Right atrium auricular region (tissue), 2 donors: Measurements from ENCODE around the gene KIRREL3. TPM values are rescaled to one million over a fixed set of nuclear protein-coding genes. Genes with fewer than 3 reads are reported as not detected.

Experiments used
- DNase-seq: peaks from one replicate; pipeline ENCODE4 v3.0.0-alpha.2; 2019; ENCODE audit warnings: low spot score
- H3K27ac ChIP-seq, 2 donors: fragments of 200-600 bp; sonication (generic); 1 replicate in 1 of 2; 2 replicates in 1 of 2; pipeline ENCODE4 v1.5.1; 2016 to 2019
- H3K27me3 ChIP-seq, 2 donors: fragments of 200-600 bp; sonication (generic); one replicate each; pipeline versions ENCODE4 v1.5.1 to v1.6.0; 2017 to 2019
- H3K36me3 ChIP-seq: fragments of 200-600 bp; sonication (generic); one replicate; pipeline ENCODE4 v1.5.1; 2016
- H3K4me1 ChIP-seq, 2 donors: fragments of 200-600 bp; sonication (generic); one replicate each; pipeline versions ENCODE4 v1.5.1 to v1.6.0; 2017 to 2019
- H3K4me3 ChIP-seq, 2 donors: fragments of 200-600 bp; sonication (generic); 1 replicate in 1 of 2; 2 replicates in 1 of 2; pipeline ENCODE4 v1.5.1; 2017 to 2019; ENCODE audit warnings: mild to moderate bottlenecking in 1 of 2, moderate library complexity in 1 of 2
- H3K9me3 ChIP-seq, 2 donors: fragments of 200-600 bp; sonication (generic); one replicate each; pipeline ENCODE4 v1.5.1; 2019
- total RNA-seq, 2 donors: library from RNA; depleted of rRNA; stranded (reverse); fragments of >200 nt; gene quantifications; one replicate each; pipeline ENCODE4 v1.1.0, GENCODE V29; 2016
- TF ChIP-seq, protein P1 (sequence below), 2 donors: fragments of 200-600 bp; sonication (generic); IDR thresholded peaks; one replicate each; pipeline ENCODE4 v1.5.1; 2019; ENCODE audit warnings: antibody characterized with exemption in 2 of 2

Gene KIRREL3
- total RNA-seq, 2 donors from 2014 or later, result 0.51 to 0.74 TPM

DNA sequence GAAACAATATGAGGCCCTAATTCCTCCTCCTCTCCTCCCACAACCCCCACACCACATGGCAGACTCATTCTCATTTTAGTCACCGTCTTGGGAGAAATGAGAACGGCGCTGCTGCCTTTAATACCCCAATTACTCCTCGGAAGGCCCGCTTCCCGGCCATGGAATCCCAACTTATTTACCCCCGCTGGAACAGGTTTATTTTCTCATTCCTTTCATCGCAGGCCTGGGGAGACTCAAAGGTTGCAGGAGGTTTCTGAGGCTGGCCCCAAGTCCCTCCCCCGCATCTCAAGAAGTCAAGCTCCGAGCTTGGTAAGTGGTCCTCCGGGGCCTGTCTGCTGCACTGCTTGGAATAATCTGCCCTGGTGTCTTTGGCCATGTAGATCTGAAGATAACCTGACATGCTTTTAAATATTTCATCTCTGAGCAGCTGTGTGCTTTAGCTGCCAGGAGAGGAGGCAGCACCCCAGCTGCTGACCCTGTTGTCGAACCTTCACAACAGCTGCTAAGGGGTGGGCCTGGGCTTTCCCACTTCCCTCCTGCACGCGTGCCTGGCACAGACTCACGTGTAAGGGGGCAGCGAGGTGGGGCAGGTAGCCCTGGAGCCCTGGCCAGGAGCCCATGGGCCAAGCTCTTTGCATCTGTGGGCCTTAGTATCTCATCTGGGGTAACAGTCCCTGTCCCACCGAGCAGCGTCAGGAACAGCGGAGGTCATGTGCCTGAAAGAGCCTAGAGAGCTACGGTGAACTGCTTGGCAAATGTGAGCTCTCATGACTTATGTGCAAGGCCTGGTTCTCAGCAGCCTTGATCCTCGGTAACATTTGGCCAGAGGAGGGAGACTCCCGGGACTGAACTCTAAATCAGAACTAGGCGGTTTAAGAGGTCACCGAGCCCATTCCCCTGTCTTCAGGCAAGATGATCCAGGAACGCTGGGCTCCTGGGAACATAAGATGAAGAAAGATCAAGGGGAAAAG lies 480.5 kb downstream of the KIRREL3 start:
- no peak overlapping the region for H3K4me3 ChIP-seq
- no peaks in the 10 kb centered on the region for H3K36me3 ChIP-seq
- H3K9me3 ChIP-seq, result no peaks in the 10 kb centered on the region
- no peaks in the 10 kb centered on the region for H3K27me3 ChIP-seq
- no peaks in the 10 kb centered on the region for H3K4me1 ChIP-seq
- H3K27ac ChIP-seq, result no peak overlapping the region
- DNase-seq, result no peak
- TF ChIP-seq, protein P1, sequence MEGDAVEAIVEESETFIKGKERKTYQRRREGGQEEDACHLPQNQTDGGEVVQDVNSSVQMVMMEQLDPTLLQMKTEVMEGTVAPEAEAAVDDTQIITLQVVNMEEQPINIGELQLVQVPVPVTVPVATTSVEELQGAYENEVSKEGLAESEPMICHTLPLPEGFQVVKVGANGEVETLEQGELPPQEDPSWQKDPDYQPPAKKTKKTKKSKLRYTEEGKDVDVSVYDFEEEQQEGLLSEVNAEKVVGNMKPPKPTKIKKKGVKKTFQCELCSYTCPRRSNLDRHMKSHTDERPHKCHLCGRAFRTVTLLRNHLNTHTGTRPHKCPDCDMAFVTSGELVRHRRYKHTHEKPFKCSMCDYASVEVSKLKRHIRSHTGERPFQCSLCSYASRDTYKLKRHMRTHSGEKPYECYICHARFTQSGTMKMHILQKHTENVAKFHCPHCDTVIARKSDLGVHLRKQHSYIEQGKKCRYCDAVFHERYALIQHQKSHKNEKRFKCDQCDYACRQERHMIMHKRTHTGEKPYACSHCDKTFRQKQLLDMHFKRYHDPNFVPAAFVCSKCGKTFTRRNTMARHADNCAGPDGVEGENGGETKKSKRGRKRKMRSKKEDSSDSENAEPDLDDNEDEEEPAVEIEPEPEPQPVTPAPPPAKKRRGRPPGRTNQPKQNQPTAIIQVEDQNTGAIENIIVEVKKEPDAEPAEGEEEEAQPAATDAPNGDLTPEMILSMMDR (IDR thresholded peaks at IDR 0.05), result no peak

DNA sequence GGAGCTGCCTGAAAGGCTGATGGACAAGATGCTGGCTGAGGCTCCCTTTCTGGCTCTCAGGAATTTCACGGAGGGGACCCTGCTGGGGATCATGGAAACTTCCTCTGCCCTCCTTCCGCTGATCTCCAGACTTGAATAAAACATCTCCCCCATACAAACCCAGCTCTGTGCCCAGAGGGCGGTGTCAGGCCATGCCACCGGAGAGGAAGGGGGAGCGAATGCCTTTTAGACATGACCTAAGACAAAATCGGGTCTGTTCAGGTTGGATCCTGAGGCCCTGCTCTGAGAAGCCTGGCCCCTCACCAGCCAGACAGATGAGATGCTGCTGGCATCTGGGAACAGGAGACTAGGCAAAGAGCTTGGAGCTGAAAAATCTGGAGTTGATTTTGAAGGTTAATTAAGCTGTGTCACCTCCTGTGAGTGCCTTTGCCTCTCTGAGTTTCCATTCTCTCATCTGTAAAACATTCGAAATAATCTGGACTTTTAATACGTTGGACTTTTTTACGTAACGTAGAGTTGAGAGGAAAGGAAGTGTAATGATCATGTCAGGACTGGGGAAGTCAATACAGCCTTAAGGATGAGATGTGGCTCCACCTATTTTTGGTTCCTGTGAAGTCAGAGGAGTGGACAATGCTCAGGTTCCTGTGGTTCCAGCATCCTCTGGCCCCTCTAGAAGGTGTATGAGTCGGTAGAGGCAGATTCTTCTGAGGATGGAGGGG lies 481.4 kb downstream of the KIRREL3 start:
- TF ChIP-seq, protein P1 (IDR thresholded peaks at IDR 0.05), result no peak
- DNase-seq, result no peak
- Histone ChIP-seq H3K27me3 (no peaks in the 10 kb centered on the region), H3K9me3 (no peaks in the 10 kb centered on the region), H3K36me3 (no peaks in the 10 kb centered on the region), H3K4me3 (no peak overlapping the region), H3K27ac (no peak overlapping the region), H3K4me1 (no peaks in the 10 kb centered on the region)

DNA sequence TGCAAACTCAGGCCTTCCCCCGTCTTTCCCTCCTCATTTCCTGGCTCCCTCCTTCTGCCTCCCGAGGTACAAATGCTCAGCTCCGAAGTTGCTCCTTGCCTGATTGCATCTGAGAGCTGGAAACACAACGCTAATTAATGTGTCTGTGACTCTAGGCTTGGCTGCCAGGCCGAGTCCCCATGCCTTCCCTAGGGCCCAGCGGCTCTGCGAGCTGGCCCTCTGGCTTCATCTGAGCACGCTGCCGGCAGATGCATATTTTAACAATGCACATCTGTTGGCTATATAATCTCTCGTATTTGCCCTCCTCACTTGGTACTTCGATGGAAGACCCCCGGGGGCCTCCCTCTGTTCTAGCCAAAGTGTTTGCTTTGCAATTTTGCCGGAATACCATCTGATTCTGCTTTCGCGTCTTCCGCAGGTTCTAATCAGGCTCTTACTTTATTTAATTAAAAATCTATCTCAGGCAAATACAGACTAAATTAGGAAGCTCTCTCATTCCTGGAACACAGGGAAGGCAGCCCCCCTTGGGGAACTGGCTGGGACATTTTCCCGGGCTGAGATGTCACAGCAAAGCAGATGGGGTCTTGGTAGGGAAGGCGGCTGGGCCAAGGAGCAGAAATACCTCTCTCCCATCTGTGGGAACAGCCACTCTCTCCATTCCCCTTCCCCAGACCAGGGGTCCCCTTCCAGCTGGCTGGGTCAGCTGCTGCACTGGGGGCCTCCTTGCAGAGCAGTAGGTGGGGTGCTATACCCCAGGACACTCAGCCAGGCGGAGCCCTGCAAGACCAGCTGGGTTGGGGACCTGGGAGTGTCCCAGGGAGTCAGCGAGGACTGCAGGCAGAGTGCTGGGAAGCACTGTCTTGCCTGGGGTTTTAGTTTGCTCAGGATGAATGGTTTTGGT lies 482.2 kb downstream of the KIRREL3 start:
- no peak for DNase-seq
- no peaks in the 10 kb centered on the region for H3K4me1 ChIP-seq
- H3K27me3 ChIP-seq, result no peaks in the 10 kb centered on the region
- no peaks in the 10 kb centered on the region for H3K36me3 ChIP-seq
- TF ChIP-seq, protein P1 (IDR thresholded peaks at IDR 0.05), result no peak
- H3K9me3 ChIP-seq, result no peaks in the 10 kb centered on the region
- H3K27ac ChIP-seq, result no peak overlapping the region
- no peak overlapping the region for H3K4me3 ChIP-seq

DNA sequence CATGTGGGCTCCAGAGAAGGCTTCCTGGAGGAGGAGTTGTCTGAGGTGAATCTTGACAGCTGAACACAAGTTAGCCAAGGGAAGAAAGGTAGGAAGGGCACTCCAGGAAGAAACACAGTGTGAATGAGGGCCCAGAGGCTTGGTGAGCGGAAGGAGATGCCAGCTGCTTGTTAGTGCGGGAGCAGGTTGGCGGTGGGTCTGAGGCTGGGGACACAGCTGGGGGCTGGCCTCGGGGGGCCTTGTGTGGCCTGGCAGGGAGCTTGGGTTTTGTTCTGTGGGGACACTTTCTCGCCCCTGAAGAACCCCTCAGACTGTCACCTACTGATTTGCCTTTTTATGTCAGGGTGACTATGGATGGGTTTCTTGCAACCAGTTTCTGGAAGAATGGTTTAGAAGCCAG lies 485.1 kb downstream of the KIRREL3 start:
- Histone ChIP-seq H3K4me1 (no peaks in the 10 kb centered on the region), H3K27ac (no peak overlapping the region), H3K9me3 (no peaks in the 10 kb centered on the region), H3K36me3 (no peaks in the 10 kb centered on the region), H3K27me3 (no peaks in the 10 kb centered on the region), H3K4me3 (no peak overlapping the region)
- no peak for DNase-seq
- TF ChIP-seq, protein P1 (IDR thresholded peaks at IDR 0.05), result no peak

DNA sequence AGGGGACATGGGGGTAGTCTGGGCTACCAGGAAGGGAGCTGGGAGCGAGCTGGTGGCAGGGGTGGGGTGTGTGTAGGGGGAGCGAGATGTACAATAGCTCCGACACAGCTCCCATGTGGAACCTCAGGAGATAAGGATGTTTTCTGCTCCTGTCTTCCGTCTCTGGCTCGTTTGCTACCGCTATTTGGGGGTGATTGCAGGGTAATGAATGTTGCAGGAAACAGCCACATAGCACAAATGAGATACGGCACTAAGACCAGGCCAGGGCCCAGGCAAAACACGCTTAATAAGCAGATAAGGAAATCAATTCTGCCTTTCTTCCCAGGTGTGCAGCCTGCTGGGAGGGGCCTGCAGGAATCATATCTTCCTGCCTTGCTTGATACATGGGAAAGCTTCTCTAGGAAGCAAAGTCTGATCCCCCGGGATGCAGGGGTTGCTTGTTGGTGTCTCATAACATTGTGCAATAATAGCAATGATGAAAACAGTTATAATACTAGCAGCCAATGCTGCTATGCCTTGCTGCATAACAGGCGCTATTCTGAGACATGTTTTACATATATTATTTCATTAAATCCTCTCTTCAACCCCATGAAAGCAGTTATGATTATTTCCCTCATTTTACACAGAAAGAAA lies 486.4 kb downstream of the KIRREL3 start:
- no peak for DNase-seq
- Histone ChIP-seq H3K36me3 (no peaks in the 10 kb centered on the region), H3K27me3 (no peaks in the 10 kb centered on the region), H3K4me1 (no peaks in the 10 kb centered on the region), H3K4me3 (no peak overlapping the region), H3K27ac (no peak overlapping the region), H3K9me3 (no peaks in the 10 kb centered on the region)
- TF ChIP-seq, protein P1 (IDR thresholded peaks at IDR 0.05), result no peak
